K562 (cell line): ENCODE results near the gene SLC16A9.

Source experiments
- MAZ ChIP-seq, 2 experiments: fragments of 450-650 bp in 1 of 2; sonication (generic) in 1 of 2; formaldehyde crosslinking; IDR thresholded peaks in 1 of 2; conservative IDR thresholded peaks in 1 of 2; 2 replicates each; pipeline versions ENCODE4 v1.4.0 to v1.5.0; 2020; ENCODE audit warnings: mild to moderate bottlenecking in 1 of 2, missing genetic modification reagents in 1 of 2
- PHF20 ChIP-seq: fragments of 450-650 bp; IDR thresholded peaks from 2 replicates; pipeline ENCODE4 v1.6.1; 2018; ENCODE audit not compliant: partially characterized antibody
- POLR2A ChIP-seq: fragments of 450-650 bp; conservative IDR thresholded peaks from 2 replicates; pipeline ENCODE4 v1.6.1; 2016
- SAFB2 ChIP-seq: fragments of 200-400 bp; formaldehyde crosslinking; IDR thresholded peaks from 2 replicates; pipeline ENCODE4 v1.6.1; 2018; ENCODE audit warnings: borderline replicate concordance, low read length, low read depth, moderate library complexity; ENCODE audit not compliant: severe bottlenecking
- SP1 ChIP-seq: sonication (generic); formaldehyde crosslinking; IDR thresholded peaks from 2 replicates; pipeline ENCODE4 v1.8.1; 2022; ENCODE audit warnings: mild to moderate bottlenecking, missing genetic modification reagents
- TCF7 ChIP-seq: sonication (generic); IDR thresholded peaks from 2 replicates; pipeline ENCODE4 v1.6.1; 2016; ENCODE audit warnings: antibody characterized with exemption, borderline replicate concordance
- ZNF274 ChIP-seq: IDR thresholded peaks from 2 replicates; pipeline ENCODE4 v1.6.1; 2011; ENCODE audit warnings: low read depth, mild to moderate bottlenecking, low read length, moderate library complexity, borderline replicate concordance
- ZNF668 ChIP-seq: fragments of 250-450 bp; sonication (Bioruptor Pico); IDR thresholded peaks from 2 replicates; pipeline ENCODE4 v1.8.0; 2022; ENCODE audit warnings: mild to moderate bottlenecking, inconsistent platforms
- TF ChIP-seq, protein P1 (sequence below), 2 experiments: IDR thresholded peaks; 2 replicates each; pipeline ENCODE4 v1.6.1; 2012; ENCODE audit warnings: improper control_type of control experiment in 2 of 2, low read depth in 2 of 2, low read length in 2 of 2, borderline replicate concordance in 1 of 2
- TF ChIP-seq, protein P2 (sequence below): fragments of 450-650 bp; IDR thresholded peaks from 2 replicates; pipeline ENCODE4 v1.6.1; 2018; ENCODE audit not compliant: partially characterized antibody

DNA sequence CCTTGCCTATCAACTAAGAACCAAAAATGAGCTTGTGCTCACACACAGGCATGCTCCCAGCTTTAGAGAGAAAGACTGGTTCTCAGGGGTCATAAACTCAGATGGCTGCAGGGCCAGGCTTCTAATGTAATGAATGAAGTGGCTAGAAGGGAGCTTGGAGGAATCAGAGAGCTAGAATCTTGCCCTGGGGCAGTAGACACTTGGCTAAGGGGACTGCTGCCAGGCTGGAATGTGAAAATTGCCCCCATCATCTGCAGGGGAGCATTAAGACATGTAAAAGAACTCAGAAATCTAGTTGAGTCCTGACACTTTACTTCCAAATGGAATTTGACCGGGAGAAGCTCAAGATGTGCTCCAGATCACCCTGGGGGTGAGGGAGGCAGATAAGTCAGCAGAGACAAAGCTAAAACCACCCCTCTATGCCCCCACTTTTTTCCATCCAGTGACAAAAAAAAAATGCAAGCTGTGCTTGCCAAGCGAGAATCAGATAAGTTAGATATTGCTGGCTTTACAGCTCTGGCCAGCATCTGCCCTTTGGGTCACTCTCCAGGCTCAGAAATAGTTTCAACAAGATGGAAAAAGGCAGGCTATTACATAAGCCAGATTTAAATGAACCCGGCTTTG lies 2.3 kb upstream of the SLC16A9 start:
- TF ChIP-seq SP1 (CRISPR knock-in tag) (no peak), POLR2A (no peak), TCF7 (no peak), SAFB2 (no peak), ZNF668 (CRISPR knock-in tag) (no peak), MAZ (CRISPR knock-in tag; conservative IDR thresholded peaks at IDR 0.05 in 1 of 2, IDR thresholded peaks at IDR 0.05 in 1 of 2) (no peak), PHF20 (no peak), ZNF274 (no peak)
- TF ChIP-seq, protein P1, sequence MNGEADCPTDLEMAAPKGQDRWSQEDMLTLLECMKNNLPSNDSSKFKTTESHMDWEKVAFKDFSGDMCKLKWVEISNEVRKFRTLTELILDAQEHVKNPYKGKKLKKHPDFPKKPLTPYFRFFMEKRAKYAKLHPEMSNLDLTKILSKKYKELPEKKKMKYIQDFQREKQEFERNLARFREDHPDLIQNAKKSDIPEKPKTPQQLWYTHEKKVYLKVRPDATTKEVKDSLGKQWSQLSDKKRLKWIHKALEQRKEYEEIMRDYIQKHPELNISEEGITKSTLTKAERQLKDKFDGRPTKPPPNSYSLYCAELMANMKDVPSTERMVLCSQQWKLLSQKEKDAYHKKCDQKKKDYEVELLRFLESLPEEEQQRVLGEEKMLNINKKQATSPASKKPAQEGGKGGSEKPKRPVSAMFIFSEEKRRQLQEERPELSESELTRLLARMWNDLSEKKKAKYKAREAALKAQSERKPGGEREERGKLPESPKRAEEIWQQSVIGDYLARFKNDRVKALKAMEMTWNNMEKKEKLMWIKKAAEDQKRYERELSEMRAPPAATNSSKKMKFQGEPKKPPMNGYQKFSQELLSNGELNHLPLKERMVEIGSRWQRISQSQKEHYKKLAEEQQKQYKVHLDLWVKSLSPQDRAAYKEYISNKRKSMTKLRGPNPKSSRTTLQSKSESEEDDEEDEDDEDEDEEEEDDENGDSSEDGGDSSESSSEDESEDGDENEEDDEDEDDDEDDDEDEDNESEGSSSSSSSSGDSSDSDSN (IDR thresholded peaks at IDR 0.05; ENCODE audit: borderline replicate concordance in 1 of 2, low read depth in 2 of 2, low read length in 2 of 2): no peak
- TF ChIP-seq, protein P2, sequence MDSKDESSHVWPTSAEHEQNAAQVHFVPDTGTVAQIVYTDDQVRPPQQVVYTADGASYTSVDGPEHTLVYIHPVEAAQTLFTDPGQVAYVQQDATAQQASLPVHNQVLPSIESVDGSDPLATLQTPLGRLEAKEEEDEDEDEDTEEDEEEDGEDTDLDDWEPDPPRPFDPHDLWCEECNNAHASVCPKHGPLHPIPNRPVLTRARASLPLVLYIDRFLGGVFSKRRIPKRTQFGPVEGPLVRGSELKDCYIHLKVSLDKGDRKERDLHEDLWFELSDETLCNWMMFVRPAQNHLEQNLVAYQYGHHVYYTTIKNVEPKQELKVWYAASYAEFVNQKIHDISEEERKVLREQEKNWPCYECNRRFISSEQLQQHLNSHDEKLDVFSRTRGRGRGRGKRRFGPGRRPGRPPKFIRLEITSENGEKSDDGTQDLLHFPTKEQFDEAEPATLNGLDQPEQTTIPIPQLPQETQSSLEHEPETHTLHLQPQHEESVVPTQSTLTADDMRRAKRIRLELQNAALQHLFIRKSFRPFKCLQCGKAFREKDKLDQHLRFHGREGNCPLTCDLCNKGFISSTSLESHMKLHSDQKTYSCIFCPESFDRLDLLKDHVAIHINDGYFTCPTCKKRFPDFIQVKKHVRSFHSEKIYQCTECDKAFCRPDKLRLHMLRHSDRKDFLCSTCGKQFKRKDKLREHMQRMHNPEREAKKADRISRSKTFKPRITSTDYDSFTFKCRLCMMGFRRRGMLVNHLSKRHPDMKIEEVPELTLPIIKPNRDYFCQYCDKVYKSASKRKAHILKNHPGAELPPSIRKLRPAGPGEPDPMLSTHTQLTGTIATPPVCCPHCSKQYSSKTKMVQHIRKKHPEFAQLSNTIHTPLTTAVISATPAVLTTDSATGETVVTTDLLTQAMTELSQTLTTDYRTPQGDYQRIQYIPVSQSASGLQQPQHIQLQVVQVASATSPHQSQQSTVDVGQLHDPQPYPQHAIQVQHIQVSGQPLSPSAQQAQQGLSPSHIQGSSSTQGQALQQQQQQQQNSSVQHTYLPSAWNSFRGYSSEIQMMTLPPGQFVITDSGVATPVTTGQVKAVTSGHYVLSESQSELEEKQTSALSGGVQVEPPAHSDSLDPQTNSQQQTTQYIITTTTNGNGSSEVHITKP: no peak
